Left renal cortex interstitium (tissue), 4 donors: ENCODE results near the gene PDE4B. TPM values are rescaled to one million over a fixed set of nuclear protein-coding genes. Genes with fewer than 3 reads are reported as not detected.

Experiments used
- DNase-seq, 4 donors: peaks; one replicate each; pipeline ENCODE4 v3.0.0-alpha.2; 2013; ENCODE audit warnings: low read depth in 4 of 4, low spot score in 2 of 4, missing footprints in 1 of 4
- polyA plus RNA-seq, 4 donors: library from polyadenylated mRNA; unstranded; fragments of 120-200 nt; gene quantifications; one replicate each; pipeline ENCODE4 v1.2.1, GENCODE V29; 2013; ENCODE audit not compliant: insufficient read length in 4 of 4

The PDE4B gene
- polyA plus RNA-seq, 4 donors = 5.6 to 11.1 (median 8.7) TPM

GRCh38 chr1:66325594-66326380 lies 533.1 kb downstream of the PDE4B start:
- no peak for DNase-seq

GRCh38 chr1:66326867-66327266 lies 534.2 kb downstream of the PDE4B start:
- no peak for DNase-seq

- DNase-seq = no peak
Measured at GRCh38 chr1:66327588-66327987, 534.9 kb downstream of the PDE4B start.

- no peak for DNase-seq
Measured at GRCh38 chr1:66328896-66329295, 536.2 kb downstream of the PDE4B start.

GRCh38 chr1:66330722-66331141 lies 538.0 kb downstream of the PDE4B start:
- no peak for DNase-seq

GRCh38 chr1:66331658-66332547 lies 539.2 kb downstream of the PDE4B start:
- DNase-seq = peak in 2 of 4 donors; percentile 49 to 56

GRCh38 chr1:66332548-66332901 lies 539.8 kb downstream of the PDE4B start:
- no peak for DNase-seq

- no peak for DNase-seq
Measured at GRCh38 chr1:66333466-66334199, 540.9 kb downstream of the PDE4B start.

GRCh38 chr1:66334318-66334717 lies 541.6 kb downstream of the PDE4B start:
- no peak for DNase-seq

GRCh38 chr1:66335125-66335524 lies 542.4 kb downstream of the PDE4B start:
- DNase-seq = no peak

GRCh38 chr1:66335859-66336640 lies 543.4 kb downstream of the PDE4B start:
- DNase-seq = no peak

- DNase-seq = no peak
Measured at GRCh38 chr1:66336641-66336990, 543.9 kb downstream of the PDE4B start.

GRCh38 chr1:66337249-66337648 lies 544.6 kb downstream of the PDE4B start:
- DNase-seq = no peak

- no peak for DNase-seq
Measured at GRCh38 chr1:66339944-66340343, 547.2 kb downstream of the PDE4B start.

- DNase-seq = no peak
Measured at GRCh38 chr1:66341446-66342089, 548.9 kb downstream of the PDE4B start.

GRCh38 chr1:66342707-66343106 lies 550.0 kb downstream of the PDE4B start:
- DNase-seq = no peak

- no peak for DNase-seq
Measured at GRCh38 chr1:66343569-66344325, 551.1 kb downstream of the PDE4B start.

GRCh38 chr1:66346057-66346795 lies 553.5 kb downstream of the PDE4B start:
- DNase-seq = no peak
